ENCODE measurements around the gene CALN1.

The CALN1 gene

DNA sequence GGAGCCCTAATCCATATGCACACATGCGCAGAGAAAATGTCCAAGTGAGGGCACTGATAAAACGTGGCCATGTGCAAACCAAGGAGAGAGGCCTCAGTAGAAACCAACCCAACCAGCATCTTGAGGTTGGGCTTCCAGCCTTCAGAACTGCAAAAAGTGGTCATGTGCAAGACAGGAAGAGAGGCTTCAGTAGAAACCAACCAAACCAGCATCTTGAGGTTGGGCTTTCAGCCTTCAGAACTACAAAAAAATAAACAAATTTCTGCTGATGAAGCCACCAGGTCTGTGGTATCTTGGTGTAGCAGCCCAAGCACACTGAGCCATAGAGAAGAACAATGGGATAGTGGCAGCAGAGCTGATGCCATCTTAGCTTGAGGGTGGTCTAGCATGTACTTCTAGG is 371.5 kb downstream of the CALN1 start:
- no peak for DNase-seq (ENCODE audit: low read depth, low spot score)

DNA sequence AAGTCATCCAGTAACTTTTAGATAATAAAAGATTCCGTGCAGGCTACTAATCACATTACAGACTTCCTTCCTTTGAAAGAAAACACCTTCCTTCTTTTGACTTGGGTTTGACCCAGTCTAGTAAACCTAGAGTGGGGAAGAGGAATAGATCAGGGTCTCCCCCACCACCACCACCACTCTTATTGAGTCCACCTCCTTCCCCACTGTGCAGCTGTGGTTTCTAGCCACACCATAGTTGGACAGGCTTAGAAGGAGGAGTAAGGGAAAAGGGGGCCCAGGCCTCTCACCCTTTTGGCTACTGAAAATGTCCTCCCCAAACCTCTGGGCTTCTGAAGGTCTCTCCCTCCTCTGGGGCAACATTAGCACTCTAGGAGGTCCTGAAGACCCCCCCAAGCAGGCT is 372.7 kb downstream of the CALN1 start:
- no peak for DNase-seq (ENCODE audit: low read depth, low spot score)

DNA sequence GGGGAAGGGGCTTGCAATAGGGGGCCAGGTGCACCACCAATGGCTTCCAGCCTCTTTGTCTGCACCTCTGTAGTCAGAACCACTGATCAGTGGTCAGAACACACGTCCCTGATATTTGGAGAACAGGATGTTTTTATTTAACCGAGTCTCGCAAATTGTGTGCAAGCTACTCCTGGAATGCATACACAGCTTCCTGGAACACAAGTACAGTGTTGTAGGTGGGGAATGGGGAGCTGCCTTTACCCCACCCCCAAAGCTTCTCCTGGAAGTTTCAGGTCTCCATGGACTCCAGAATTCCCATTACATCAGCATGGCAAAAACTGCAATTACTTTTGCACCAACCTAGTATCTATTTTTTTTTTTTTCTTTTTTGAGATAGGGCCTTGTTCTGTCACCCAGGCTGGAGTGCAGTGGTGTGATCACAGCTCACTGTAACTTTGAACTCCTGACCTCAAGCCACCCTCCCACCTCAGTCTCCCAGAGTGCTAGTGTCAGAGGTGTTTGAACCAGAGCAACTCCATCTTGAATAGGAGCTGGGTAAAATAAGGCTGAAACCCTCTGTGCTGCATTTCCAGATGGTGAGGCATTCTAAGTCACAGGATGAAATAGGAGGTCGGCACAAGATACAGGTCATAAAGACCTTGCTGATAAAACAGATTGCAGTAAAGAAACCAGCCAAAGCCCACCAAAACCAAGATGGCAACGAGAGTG is 374.0 kb downstream of the CALN1 start:
- DNase-seq (ENCODE audit: low read depth, low spot score): no peak

DNA sequence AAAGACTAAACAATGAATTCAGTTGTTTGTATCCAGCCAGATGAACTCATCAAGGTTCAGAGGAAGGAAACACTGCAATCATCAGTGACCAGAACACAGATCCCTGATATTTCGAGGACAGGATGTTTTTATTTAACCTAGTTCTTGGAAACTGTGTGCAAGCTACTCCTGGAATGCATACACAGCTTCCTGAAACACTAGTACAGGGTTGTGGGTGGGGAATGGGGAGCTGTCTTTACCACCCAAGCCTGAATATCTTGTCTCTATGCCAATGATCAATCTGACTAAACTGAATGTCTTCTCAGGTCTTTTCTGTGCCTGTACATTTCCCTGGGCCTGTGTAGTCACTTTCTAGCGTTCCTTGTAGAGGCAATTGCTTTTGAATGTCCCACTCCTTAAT is 374.6 kb downstream of the CALN1 start:
- no peak for DNase-seq (ENCODE audit: low read depth, low spot score)

DNA sequence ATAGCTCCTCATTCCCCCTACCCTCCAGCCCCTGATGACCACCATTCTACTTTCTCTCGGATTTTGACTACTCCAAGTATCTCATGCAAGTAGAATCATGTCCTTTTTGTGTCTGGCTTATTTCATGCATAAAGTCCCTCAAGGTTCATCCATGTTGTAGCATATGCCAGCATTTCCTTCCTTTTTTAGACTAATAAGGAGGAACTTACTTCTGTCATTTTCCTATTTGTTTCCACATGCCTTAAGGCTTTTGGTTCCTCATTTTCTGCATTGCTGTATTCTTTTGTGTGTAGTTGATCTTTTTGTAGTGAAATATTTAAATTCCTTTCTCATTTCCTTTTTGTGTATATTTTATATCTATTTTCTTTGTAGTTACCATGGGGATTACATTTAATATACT is 376.9 kb downstream of the CALN1 start:
- no peak for DNase-seq (ENCODE audit: low read depth, low spot score)

DNA sequence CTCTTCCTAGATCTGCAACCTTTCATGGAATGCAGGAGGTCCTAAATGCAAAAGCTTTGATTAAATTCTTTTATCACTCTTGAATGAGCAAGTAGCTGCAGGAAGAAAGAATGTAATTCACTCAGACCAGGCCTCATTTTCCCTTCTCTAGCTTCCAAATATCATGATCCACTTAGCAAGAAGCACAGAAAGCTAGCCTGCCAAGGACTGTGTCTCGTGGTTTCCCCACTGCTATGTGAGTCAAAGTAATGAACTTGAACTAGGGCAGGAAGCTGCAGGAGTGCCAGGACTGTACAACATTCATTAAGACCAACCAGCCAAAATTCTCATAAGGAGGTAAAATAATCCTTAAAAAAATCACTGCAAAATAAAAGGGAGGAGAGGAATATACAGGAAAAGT is 379.2 kb downstream of the CALN1 start:
- DNase-seq (ENCODE audit: low read depth, low spot score): no peak

- DNase-seq (ENCODE audit: low read depth, low spot score): no peak
These were observed 381.0 kb downstream of the CALN1 start for GRCh38 chr7:72030994-72031667.

DNA sequence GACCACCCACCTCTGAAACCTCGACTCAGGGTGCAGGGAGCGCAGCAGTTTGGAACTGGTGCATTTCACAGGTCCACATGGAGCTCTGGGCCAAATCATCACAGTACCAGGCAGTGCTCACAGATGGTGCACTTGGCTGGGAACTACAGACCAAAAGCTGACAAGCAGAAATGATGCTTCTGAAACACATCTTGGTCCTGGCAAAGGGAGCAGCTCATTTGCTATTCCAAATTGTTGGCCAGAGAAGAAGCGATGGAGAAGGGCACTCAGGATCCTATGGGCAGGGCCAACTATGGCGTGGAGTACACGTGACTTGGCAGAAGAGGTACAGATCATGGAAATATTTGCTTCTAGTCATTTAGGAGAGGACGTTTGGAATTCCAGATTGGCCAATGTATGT is 383.9 kb downstream of the CALN1 start:
- DNase-seq (ENCODE audit: low read depth, low spot score): no peak

- DNase-seq (ENCODE audit: low read depth, low spot score): no peak
These were observed 386.7 kb downstream of the CALN1 start for GRCh38 chr7:72025381-72025960.

GRCh38 chr7:72023926-72024325 is 388.2 kb downstream of the CALN1 start:
- no peak for DNase-seq (ENCODE audit: low read depth, low spot score)

GRCh38 chr7:72021716-72022115 is 390.4 kb downstream of the CALN1 start:
- DNase-seq (ENCODE audit: low read depth, low spot score): no peak

DNA sequence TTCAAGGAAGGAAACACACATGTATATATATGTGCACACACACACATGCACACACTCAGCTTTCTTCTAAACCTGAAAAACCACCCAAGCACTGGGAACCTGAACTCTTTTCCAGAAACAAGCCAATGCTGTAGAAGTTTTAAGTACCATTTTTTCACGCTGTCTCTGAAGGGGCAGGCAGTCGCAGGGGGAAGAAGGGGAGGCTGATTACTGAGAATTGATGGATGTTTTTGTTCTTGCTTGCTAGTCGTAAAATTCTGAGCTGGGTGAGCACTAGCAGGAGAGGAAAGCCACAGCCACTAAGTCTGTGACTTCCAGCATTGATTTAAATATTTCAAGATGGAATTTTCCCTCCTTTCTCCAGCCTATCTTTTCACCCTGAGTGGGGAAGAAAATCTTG is 391.8 kb downstream of the CALN1 start:
- no peak for DNase-seq (ENCODE audit: low read depth, low spot score)

DNA sequence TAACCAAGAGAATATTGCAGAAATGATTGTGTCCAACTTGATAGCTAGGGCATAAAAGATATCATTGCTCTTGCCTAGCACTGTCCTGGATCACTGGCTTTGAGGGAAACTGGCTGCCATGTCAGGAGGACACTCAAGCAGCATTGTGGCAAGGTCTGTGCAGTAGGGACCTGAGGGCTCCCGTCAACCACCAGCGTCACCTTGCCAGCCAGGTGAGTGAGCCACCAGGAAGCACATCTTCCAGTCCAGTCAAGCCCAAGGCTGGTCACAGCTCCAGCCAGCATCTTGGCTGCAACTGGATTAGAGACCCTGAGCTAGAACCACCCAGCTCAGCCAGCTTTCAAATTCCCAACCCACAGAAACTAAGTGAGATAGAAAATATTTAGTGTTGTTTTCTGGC is 392.7 kb downstream of the CALN1 start:
- DNase-seq (ENCODE audit: low read depth, low spot score): no peak

GRCh38 chr7:72017756-72018155 is 394.4 kb downstream of the CALN1 start:
- DNase-seq (ENCODE audit: low read depth, low spot score): no peak

DNA sequence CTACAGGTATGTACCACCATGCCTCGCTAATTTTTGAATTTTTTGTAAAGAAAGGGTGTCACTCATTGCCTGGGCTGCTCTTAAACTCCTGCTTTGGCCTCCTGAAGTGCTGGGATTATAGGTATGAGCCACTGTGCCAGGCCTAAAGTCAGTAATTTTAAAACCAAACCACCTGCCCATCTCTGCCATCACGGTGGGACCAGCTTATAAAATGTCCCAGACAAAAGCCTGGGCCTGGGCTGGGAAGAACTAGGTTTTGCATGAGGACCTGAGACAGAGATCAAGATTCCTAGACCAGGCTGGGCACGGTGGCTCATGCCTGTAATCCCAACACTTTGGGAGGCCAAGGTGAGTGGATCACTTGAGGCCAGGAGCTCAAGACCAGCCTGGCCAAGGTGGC is 395.6 kb downstream of the CALN1 start:
- no peak for DNase-seq (ENCODE audit: low read depth, low spot score)

GRCh38 chr7:72015136-72015535 is 397.0 kb downstream of the CALN1 start:
- no peak for DNase-seq (ENCODE audit: low read depth, low spot score)

GRCh38 chr7:72007018-72007417 is 405.1 kb downstream of the CALN1 start:
- DNase-seq (ENCODE audit: low read depth, low spot score): no peak

- no peak for DNase-seq (ENCODE audit: low read depth, low spot score)
These were observed 408.9 kb downstream of the CALN1 start for GRCh38 chr7:72003236-72003635.

GRCh38 chr7:71996141-71996540 is 416.0 kb downstream of the CALN1 start:
- DNase-seq (ENCODE audit: low read depth, low spot score): no peak

- DNase-seq (ENCODE audit: low read depth, low spot score): no peak
These were observed 417.0 kb downstream of the CALN1 start for GRCh38 chr7:71995111-71995510.

DNA sequence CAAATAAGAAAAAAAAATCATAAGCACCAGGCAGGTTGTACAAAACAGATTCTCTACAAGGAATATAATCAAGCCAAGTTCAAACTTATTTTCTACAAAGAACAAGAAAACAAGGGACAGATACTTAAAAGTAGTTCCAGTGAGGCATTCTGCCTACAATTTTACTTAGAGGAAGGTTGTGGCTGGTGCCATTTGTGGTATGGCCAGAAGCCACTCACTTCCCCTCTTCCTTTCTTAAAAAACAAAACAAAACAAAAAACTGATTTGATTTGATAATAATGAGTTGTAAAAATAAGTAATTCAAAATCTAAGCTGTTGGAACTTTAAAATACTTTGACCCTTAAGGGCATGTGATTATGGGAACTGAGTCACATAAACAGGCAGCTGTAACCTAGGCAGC is 420.6 kb downstream of the CALN1 start:
- DNase-seq (ENCODE audit: low read depth, low spot score): no peak

DNA sequence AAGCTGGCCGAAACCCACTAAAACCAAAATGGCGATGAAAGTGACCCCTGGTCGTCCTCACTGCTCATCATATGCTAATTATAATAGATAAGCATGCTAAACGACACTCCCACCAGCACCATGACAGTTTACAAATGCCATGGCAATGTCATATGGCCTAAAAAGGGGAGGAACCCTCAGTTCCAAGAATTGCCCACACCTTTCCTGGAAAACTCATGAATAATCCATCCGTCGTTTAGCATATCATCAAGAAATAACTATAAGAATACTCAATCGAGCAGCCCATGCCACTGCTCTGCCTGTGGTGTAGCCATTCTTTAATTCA is 422.0 kb downstream of the CALN1 start:
- DNase-seq (ENCODE audit: low read depth, low spot score): no peak

DNA sequence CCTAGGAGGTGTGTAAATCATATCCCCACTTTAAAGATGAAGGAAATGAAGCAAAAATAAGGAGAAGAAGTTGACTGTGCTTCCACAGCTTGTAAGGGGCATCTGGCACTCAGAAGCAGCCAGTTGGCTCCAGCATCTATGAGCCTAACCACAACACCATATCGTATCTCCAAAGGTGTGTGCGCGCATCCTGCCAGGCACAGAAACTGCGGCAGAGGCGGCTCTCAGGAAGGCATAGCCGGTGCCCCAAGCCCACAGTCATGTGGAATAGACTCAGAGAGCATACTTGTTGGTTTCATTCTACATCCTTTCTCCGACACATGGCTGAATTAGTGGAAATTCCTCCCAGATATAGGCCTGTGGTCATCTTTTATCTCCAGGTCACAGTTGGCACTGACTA is 423.9 kb downstream of the CALN1 start:
- DNase-seq (ENCODE audit: low read depth, low spot score): no peak

Data from activated naive CD8-positive, alpha-beta T cell treated with anti-CD3 and anti-CD28 coated beads, Interleukin-2, amount 50 U/mL, for 16 hours (primary cell).